ENCODE measurements around the gene ATP8B1.

DNA sequence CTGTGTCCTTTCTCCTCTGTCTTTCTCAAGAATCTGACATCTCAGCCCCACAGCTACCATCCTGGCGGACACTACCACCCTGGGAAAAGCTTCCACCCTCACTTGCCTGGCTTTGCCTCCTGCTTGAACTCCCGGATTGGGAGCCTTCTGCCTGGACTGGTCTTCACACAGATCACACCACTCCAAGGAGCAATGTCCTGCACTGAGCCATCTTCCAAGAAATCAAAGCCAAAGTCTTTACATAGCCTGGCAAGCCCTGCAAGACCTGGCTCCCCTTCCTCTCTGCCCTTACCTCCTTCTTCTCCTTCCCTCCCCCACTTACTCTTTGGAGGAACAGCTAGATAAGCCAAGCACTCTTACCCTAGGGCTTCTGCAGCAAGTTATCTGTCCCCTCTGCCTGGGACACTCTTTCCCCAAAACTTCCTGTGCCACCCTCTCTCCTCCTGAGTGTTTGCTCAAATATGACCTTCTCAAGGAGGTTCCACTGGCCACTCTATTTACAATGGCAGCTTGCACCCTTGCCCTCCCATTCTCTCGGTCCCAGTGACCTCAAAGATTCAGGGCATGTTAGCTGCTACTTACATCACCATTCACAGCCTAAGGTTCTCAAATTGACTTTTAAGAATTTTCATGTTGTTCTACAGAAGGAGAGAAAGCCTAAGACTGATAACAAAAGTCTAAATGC is 9.7 kb downstream of the ATP8B1 start:
- TF ChIP-seq, protein P1, sequence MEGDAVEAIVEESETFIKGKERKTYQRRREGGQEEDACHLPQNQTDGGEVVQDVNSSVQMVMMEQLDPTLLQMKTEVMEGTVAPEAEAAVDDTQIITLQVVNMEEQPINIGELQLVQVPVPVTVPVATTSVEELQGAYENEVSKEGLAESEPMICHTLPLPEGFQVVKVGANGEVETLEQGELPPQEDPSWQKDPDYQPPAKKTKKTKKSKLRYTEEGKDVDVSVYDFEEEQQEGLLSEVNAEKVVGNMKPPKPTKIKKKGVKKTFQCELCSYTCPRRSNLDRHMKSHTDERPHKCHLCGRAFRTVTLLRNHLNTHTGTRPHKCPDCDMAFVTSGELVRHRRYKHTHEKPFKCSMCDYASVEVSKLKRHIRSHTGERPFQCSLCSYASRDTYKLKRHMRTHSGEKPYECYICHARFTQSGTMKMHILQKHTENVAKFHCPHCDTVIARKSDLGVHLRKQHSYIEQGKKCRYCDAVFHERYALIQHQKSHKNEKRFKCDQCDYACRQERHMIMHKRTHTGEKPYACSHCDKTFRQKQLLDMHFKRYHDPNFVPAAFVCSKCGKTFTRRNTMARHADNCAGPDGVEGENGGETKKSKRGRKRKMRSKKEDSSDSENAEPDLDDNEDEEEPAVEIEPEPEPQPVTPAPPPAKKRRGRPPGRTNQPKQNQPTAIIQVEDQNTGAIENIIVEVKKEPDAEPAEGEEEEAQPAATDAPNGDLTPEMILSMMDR (IDR thresholded peaks at IDR 0.05; ENCODE audit: insufficient read depth, low read length): no peak
- TF ChIP-seq GABPA (IDR thresholded peaks at IDR 0.05; ENCODE audit: low read depth) (no peak), POLR2AphosphoS5 (IDR thresholded peaks at IDR 0.05; ENCODE audit: low read depth) (no peak)
- TF ChIP-seq, protein P2, sequence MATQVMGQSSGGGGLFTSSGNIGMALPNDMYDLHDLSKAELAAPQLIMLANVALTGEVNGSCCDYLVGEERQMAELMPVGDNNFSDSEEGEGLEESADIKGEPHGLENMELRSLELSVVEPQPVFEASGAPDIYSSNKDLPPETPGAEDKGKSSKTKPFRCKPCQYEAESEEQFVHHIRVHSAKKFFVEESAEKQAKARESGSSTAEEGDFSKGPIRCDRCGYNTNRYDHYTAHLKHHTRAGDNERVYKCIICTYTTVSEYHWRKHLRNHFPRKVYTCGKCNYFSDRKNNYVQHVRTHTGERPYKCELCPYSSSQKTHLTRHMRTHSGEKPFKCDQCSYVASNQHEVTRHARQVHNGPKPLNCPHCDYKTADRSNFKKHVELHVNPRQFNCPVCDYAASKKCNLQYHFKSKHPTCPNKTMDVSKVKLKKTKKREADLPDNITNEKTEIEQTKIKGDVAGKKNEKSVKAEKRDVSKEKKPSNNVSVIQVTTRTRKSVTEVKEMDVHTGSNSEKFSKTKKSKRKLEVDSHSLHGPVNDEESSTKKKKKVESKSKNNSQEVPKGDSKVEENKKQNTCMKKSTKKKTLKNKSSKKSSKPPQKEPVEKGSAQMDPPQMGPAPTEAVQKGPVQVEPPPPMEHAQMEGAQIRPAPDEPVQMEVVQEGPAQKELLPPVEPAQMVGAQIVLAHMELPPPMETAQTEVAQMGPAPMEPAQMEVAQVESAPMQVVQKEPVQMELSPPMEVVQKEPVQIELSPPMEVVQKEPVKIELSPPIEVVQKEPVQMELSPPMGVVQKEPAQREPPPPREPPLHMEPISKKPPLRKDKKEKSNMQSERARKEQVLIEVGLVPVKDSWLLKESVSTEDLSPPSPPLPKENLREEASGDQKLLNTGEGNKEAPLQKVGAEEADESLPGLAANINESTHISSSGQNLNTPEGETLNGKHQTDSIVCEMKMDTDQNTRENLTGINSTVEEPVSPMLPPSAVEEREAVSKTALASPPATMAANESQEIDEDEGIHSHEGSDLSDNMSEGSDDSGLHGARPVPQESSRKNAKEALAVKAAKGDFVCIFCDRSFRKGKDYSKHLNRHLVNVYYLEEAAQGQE (IDR thresholded peaks at IDR 0.05; ENCODE audit: insufficient replicate concordance, low read depth): no peak
